DOHH2 (cell line): ENCODE measurements around the gene CSAD.

Experiments used
- H3F3A ChIP-seq: fragments of 200-600 bp; sonication (generic), shearing (Covaris generic); 2 replicates; pipeline ENCODE4 v1.6.0; 2016; ENCODE audit warnings: antibody characterized with exemption, mild to moderate bottlenecking; ENCODE audit not compliant: control insufficient read depth, insufficient read depth
- H3K27ac ChIP-seq: fragments of 200-600 bp; sonication (generic); 2 replicates; pipeline ENCODE4 v1.5.1; 2014; ENCODE audit warnings: low read depth, mild to moderate bottlenecking, low read length, moderate library complexity
- H3K27me3 ChIP-seq: fragments of 200-600 bp; sonication (generic); 2 replicates; pipeline ENCODE4 v1.6.1; 2014; ENCODE audit warnings: mild to moderate bottlenecking, low read length, mixed read lengths; ENCODE audit not compliant: control insufficient read depth
- H3K36me3 ChIP-seq: fragments of 200-600 bp; sonication (generic); 2 replicates; pipeline ENCODE4 v1.6.1; 2014; ENCODE audit warnings: mild to moderate bottlenecking, low read length, moderate library complexity, mixed read lengths; ENCODE audit not compliant: control insufficient read depth
- H3K4me1 ChIP-seq: fragments of 200-600 bp; sonication (generic); 2 replicates; pipeline ENCODE4 v1.6.1; 2014; ENCODE audit warnings: mild to moderate bottlenecking, low read length, mixed read lengths; ENCODE audit not compliant: control insufficient read depth
- H3K4me2 ChIP-seq: fragments of 200-600 bp; sonication (generic); 2 replicates; pipeline ENCODE4 v1.6.0; 2014; ENCODE audit warnings: mild to moderate bottlenecking, low read length, moderate library complexity
- H3K4me3 ChIP-seq: fragments of 200-600 bp; sonication (generic); 2 replicates; pipeline ENCODE4 v1.5.1; 2014; ENCODE audit warnings: mild to moderate bottlenecking, low read length, mixed read lengths
- H3K79me2 ChIP-seq: fragments of 200-600 bp; sonication (generic); 2 replicates; pipeline ENCODE4 v1.6.1; 2014; ENCODE audit warnings: mild to moderate bottlenecking, low read length, mixed read lengths; ENCODE audit not compliant: control insufficient read depth
- H3K9me2 ChIP-seq: fragments of 200-600 bp; sonication (generic); replicated peaks from 2 replicates; pipeline ENCODE4 v1.6.1; 2014; ENCODE audit warnings: mild to moderate bottlenecking, low read length, mixed read lengths; ENCODE audit not compliant: control insufficient read depth
- H3K9me3 ChIP-seq: fragments of 200-600 bp; sonication (generic); 2 replicates; pipeline ENCODE4 v1.6.1; 2014; ENCODE audit warnings: antibody characterized with exemption, low read length, mixed read lengths; ENCODE audit not compliant: control insufficient read depth, insufficient read depth
- H4K20me1 ChIP-seq: fragments of 200-600 bp; sonication (generic); 2 replicates; pipeline ENCODE4 v1.6.0; 2014; ENCODE audit warnings: low read depth, mild to moderate bottlenecking, antibody characterized with exemption, low read length, moderate library complexity; ENCODE audit not compliant: control insufficient read depth, insufficient read depth
- EZH2phosphoT487 ChIP-seq: fragments of 200-600 bp; sonication (generic); IDR thresholded peaks from 2 replicates; pipeline ENCODE4 v1.6.1; 2017; ENCODE audit warnings: borderline replicate concordance, mild to moderate bottlenecking, antibody characterized with exemption, low read length, moderate library complexity, mixed read lengths
- TF ChIP-seq, protein P1 (sequence below): fragments of 200-600 bp; sonication (generic); IDR thresholded peaks from one replicate; pipeline ENCODE4 v1.5.1; 2014; ENCODE audit warnings: antibody characterized with exemption, mild to moderate bottlenecking, low read depth, low read length; ENCODE audit not compliant: poor library complexity, severe bottlenecking

Gene CSAD

GRCh38 chr12:53219292-53219955 is 38.7 kb upstream of the CSAD start:
- no peak for TF ChIP-seq EZH2phosphoT487
- TF ChIP-seq, protein P1, sequence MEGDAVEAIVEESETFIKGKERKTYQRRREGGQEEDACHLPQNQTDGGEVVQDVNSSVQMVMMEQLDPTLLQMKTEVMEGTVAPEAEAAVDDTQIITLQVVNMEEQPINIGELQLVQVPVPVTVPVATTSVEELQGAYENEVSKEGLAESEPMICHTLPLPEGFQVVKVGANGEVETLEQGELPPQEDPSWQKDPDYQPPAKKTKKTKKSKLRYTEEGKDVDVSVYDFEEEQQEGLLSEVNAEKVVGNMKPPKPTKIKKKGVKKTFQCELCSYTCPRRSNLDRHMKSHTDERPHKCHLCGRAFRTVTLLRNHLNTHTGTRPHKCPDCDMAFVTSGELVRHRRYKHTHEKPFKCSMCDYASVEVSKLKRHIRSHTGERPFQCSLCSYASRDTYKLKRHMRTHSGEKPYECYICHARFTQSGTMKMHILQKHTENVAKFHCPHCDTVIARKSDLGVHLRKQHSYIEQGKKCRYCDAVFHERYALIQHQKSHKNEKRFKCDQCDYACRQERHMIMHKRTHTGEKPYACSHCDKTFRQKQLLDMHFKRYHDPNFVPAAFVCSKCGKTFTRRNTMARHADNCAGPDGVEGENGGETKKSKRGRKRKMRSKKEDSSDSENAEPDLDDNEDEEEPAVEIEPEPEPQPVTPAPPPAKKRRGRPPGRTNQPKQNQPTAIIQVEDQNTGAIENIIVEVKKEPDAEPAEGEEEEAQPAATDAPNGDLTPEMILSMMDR, result no peak
- Histone ChIP-seq H3K9me3 (no peaks in the 10 kb centered on the region), H3K4me2 (peak overlapping the region; percentile 100), H3K4me1 (peaks cover 59% of the 10 kb centered on the region), H3K79me2 (no peaks in the 10 kb centered on the region), H3F3A (peaks cover 8% of the 10 kb centered on the region), H3K4me3 (peak overlapping the region; percentile 87), H3K9me2 (no peaks in the 10 kb centered on the region), H4K20me1 (no peaks in the 10 kb centered on the region), H3K27me3 (peaks cover 15% of the 10 kb centered on the region), H3K36me3 (no peaks in the 10 kb centered on the region), H3K27ac (no peak overlapping the region)

GRCh38 chr12:53218551-53219291 is 38.0 kb upstream of the CSAD start:
- Histone ChIP-seq H3K79me2 (no peaks in the 10 kb centered on the region), H4K20me1 (no peaks in the 10 kb centered on the region), H3F3A (peaks cover 8% of the 10 kb centered on the region), H3K4me1 (peaks cover 58% of the 10 kb centered on the region), H3K9me3 (no peaks in the 10 kb centered on the region), H3K4me2 (peak overlapping the region; percentile 100; the same call in 1 of the 2 replicates), H3K27me3 (peaks cover 9% of the 10 kb centered on the region), H3K36me3 (no peaks in the 10 kb centered on the region), H3K4me3 (peak overlapping the region; percentile 87; the same call in 1 of the 2 replicates), H3K27ac (no peak overlapping the region), H3K9me2 (no peaks in the 10 kb centered on the region)
- TF ChIP-seq, protein P1, result no peak
- no peak for TF ChIP-seq EZH2phosphoT487

DNA sequence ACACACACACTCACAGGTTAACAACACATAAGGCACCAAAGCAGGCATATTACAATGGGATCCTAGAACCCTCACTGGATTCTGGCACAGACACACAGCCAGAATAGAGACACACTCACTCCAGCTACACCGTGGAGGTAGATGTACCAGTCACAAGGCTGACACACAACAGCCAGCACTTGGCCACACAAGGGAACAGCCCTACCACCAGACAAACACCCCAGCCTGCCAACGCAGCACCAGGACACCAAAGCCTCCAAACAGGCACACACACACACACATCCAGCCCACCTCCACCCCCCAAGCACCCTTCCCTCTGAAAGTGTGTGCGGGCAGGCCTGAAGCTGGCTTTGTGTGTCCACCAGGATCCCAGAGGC is 37.2 kb upstream of the CSAD start:
- Histone ChIP-seq H4K20me1 (no peaks in the 10 kb centered on the region), H3K4me3 (no peak overlapping the region), H3F3A (peaks cover 8% of the 10 kb centered on the region), H3K27ac (no peak overlapping the region), H3K4me1 (peaks cover 60% of the 10 kb centered on the region), H3K4me2 (no peak overlapping the region), H3K9me2 (no peaks in the 10 kb centered on the region), H3K79me2 (no peaks in the 10 kb centered on the region), H3K27me3 (peaks cover 7% of the 10 kb centered on the region), H3K36me3 (no peaks in the 10 kb centered on the region), H3K9me3 (no peaks in the 10 kb centered on the region)
- TF ChIP-seq EZH2phosphoT487, result no peak
